ENCODE data around the gene GABRR3.

DNA sequence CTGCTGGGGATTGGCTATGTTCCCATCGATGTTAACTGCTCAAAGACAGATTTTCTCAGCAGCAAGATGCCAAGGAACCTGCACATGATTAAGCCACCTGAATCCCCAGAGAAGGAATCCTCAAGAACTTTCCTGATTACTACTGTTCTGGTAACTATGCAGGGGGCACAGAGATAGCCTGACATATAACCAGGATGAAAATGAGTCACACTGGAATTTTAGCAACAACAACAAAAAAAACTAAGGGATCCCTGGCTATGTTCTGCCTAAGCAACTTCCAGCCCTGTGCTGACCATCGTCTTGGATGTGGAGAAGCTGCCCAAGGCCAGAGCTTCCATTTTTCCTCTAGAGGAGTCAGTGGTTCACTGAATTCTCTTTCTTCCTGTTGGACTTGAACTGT is 76.7 kb downstream of the GABRR3 start:
- TF ChIP-seq TAF1 (IDR thresholded peaks at IDR 0.05; ENCODE audit: borderline replicate concordance, low read depth, low read length) (no peak), MAX (IDR thresholded peaks at IDR 0.05; ENCODE audit: low read depth) (no peak), CTCF (IDR thresholded peaks at IDR 0.05) (no peak), TCF12 (IDR thresholded peaks at IDR 0.05) (no peak), TEAD4 (IDR thresholded peaks at IDR 0.05; ENCODE audit: borderline replicate concordance, insufficient read depth) (no peak), NFIC (IDR thresholded peaks at IDR 0.05; ENCODE audit: borderline replicate concordance) (no peak), REST (IDR thresholded peaks at IDR 0.05; ENCODE audit: low read depth, low read length) (no peak), ZBTB33 (IDR thresholded peaks at IDR 0.05; ENCODE audit: borderline replicate concordance, low read depth) (no peak), SIN3A (IDR thresholded peaks at IDR 0.05; ENCODE audit: borderline replicate concordance, low read depth, low read length) (no peak), RAD21 (IDR thresholded peaks at IDR 0.05; ENCODE audit: low read length) (no peak)
- TF ChIP-seq, protein P1, sequence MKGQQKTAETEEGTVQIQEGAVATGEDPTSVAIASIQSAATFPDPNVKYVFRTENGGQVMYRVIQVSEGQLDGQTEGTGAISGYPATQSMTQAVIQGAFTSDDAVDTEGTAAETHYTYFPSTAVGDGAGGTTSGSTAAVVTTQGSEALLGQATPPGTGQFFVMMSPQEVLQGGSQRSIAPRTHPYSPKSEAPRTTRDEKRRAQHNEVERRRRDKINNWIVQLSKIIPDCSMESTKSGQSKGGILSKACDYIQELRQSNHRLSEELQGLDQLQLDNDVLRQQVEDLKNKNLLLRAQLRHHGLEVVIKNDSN (IDR thresholded peaks at IDR 0.05; ENCODE audit: borderline replicate concordance, low read depth): no peak
